GM12874 (cell line): ENCODE data around the gene SMIM28.

Source experiments
- CTCF ChIP-seq: IDR thresholded peaks from 2 replicates; pipeline ENCODE4 v1.5.1; 2011; ENCODE audit warnings: low read depth, mild to moderate bottlenecking, control low read depth, low read length, moderate library complexity; ENCODE audit not compliant: insufficient read depth

Gene SMIM28

GRCh38 chr6:138377844-138378243 is at the start of gene SMIM28:
Gene SMIM28 (plus strand): TSS chr6:138377905. CDS start chr6:138378073, 168 bp downstream.
- TF ChIP-seq CTCF: no peak

GRCh38 chr6:138328210-138328609 is 49.5 kb upstream of the SMIM28 start:
- no peak for TF ChIP-seq CTCF

- no peak for TF ChIP-seq CTCF
Measured at GRCh38 chr6:138330763-138331162, 46.9 kb upstream of the SMIM28 start.

GRCh38 chr6:138331444-138331843 is 46.3 kb upstream of the SMIM28 start:
- TF ChIP-seq CTCF: no peak

GRCh38 chr6:138331984-138332383 is 45.7 kb upstream of the SMIM28 start:
- TF ChIP-seq CTCF: no peak

GRCh38 chr6:138334000-138334399 is 43.7 kb upstream of the SMIM28 start:
- TF ChIP-seq CTCF: no peak

GRCh38 chr6:138334963-138335362 is 42.7 kb upstream of the SMIM28 start:
- no peak for TF ChIP-seq CTCF

- no peak for TF ChIP-seq CTCF
Measured at GRCh38 chr6:138336221-138336620, 41.5 kb upstream of the SMIM28 start.
